GM19240 (cell line): ENCODE measurements around the gene CFAP210.

ENCODE experiments used
- DNase-seq: peaks from one replicate; pipeline ENCODE4 v3.0.0; 2011; ENCODE audit warnings: low spot score; ENCODE audit not compliant: insufficient read length

Gene CFAP210

DNA sequence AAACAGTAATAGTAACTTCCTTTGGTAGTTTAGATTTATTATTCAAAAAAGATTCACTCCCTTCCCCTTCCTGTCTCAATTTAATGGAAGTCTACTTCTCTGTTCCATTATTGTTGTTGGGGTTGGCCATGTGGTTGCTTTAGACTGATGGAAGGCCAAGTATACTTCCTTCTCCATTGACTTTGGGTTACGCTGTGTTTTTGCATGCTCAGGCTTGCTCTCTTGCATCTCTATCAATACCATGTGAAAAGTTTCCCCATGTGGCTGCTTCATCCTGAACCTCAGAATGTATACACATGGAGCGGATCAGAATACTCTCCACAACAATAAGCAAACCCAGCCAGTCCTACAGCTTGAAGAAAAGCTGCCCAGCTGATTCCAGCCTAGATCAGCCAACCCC is 20.3 kb downstream of the CFAP210 start:
- no peak for DNase-seq

- no peak for DNase-seq
These were observed 21.1 kb downstream of the CFAP210 start for GRCh38 chr2:169673106-169673505.

GRCh38 chr2:169672406-169672805 is 21.8 kb downstream of the CFAP210 start:
- DNase-seq, result no peak

GRCh38 chr2:169670937-169671336 is 23.3 kb downstream of the CFAP210 start:
- no peak for DNase-seq

DNA sequence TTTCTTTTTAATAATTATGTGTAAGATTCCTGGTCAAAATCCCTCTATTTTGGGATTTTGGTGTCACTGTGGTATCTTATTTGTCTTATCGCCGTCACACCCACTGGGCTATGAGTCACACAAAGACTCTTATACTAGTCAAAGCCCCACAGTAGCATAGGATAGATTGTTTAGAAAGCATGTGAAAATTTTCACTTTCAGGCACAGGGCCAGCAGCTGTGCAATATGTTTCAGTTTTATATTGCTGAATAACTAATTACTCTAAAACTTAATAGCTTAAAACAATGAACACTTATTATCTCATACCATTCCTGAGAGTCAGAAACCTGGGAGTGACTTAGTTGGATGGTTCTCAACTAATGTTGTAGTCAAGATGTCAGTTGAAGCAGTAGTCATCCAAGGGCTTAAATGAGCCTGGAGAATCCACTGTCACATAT is 24.0 kb downstream of the CFAP210 start:
- DNase-seq, result no peak

GRCh38 chr2:169667583-169667982 is 26.6 kb downstream of the CFAP210 start:
- DNase-seq, result no peak

- no peak for DNase-seq
These were observed 29.0 kb downstream of the CFAP210 start for GRCh38 chr2:169664978-169665930.

DNA sequence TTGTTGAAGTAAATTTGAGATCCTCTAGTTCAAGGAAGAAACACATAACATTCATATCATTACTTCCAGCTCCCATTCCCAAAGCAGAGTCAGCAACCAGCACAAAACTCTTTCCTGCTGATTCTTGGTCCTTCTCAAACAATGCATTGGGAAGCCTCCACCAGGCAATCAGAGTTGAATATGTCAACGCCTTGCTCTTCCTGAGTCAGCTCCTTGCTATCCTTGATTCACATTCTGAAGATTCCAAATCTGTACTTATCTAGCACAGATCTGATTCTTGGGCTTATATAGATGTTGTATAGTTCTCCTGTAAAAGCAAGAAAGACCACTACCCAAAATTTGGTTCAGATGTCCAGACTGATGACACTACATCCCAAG is 29.6 kb downstream of the CFAP210 start:
- no peak for DNase-seq

GRCh38 chr2:169663247-169663646 is 31.0 kb downstream of the CFAP210 start:
- DNase-seq, result no peak

DNA sequence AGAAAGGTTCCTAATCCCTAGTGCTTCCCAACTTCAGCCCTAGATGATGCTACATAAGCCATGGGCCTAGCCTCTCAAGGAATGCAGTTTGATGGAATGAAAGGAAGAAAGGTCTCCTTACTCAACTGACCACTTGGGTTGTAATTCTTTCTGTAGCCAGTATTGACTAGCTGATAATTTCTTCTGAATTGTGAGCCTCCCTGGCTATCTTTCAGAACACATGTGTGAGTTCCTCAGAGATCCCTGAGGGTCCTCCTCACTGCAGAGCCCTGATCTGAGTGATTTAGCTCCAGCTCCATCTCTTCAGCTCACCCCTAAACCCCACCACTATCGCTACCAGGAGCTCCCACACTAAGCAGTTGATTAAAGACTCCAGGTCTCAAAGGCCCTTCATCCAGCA is 31.5 kb downstream of the CFAP210 start:
- no peak for DNase-seq

- DNase-seq, result no peak
These were observed 32.9 kb downstream of the CFAP210 start for GRCh38 chr2:169661265-169661664.

DNA sequence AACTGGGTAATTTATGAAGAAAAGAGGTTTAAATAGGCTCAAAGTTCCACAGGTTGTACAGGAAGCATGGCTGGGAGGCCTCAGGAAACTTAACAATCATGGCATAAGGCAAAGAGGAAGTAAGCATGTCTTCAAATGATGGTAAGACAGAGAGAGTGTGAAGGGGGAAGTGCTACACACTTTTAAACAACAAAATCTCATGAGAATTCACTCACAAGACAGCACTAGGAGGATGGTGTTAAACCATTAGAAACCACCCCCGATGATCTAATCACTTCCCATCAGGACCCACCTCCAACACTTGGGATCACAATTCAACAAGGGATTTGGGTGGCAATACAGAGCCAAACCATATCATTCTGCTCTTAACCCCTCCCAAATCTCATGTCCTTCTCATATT is 34.9 kb downstream of the CFAP210 start:
- DNase-seq, result no peak

GRCh38 chr2:169658877-169659276 is 35.3 kb downstream of the CFAP210 start:
- DNase-seq, result no peak

DNA sequence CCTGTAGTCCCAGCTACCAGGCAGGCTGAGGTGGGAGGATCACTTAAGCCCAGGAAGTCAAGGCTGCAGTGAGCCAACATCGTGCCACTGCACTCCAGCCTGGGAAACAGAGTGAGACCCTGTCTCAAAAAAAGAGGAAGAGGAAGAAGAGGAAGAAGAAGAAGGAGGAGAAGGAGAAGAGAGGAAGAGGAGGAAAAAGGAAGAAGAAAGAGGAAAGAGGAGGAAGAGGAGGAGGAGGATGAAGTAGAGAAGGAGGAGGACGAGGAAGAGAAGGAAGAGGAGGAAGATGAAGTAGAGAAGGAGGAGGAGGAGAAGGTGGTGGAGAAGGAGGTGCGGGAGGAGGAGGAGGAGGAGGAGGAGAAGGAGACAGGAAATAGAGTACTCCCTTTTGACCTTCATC is 38.0 kb downstream of the CFAP210 start:
- DNase-seq, result no peak

DNA sequence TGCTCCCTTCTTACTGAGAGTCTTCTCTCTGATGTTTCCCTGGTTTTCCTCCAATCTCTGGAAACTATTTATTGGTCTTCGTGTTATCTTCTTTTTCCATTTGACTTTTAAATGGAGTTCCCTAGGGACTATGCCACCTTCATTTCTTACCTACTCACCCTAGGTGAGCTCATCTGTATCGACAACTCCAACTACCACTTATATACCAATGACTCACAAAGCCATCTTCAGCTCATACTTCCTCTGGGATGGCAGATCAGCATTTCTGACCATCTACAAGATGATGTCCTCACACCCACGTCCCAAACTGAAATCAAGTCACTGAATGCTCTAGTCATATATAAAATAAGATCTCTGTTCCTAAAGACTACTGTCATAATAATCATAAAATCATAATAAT is 40.6 kb downstream of the CFAP210 start:
- no peak for DNase-seq

- no peak for DNase-seq
These were observed 44.9 kb downstream of the CFAP210 start for GRCh38 chr2:169649278-169649677.

- DNase-seq, result no peak
These were observed 46.7 kb downstream of the CFAP210 start for GRCh38 chr2:169647496-169647895.

- no peak for DNase-seq
These were observed 50.0 kb downstream of the CFAP210 start for GRCh38 chr2:169644173-169644572.

DNA sequence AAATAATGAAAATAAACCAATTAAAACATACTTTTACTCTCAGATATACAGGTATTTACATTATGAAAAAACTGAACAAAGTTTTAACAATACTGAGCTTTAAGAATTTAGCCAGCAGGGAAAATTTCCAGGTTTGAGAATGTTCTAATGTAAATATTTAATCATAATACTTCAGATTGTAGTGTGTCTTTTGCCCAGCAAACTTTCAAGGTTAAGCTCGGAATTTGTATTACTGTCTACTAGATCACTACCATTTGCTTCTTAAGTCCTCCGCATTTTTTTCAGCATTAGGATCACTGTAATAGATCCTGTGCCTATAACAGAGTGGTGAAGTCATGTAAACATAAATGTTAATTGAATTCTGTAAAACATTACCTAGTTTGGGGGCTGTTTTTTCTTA is 52.7 kb downstream of the CFAP210 start:
- DNase-seq, result no peak

DNA sequence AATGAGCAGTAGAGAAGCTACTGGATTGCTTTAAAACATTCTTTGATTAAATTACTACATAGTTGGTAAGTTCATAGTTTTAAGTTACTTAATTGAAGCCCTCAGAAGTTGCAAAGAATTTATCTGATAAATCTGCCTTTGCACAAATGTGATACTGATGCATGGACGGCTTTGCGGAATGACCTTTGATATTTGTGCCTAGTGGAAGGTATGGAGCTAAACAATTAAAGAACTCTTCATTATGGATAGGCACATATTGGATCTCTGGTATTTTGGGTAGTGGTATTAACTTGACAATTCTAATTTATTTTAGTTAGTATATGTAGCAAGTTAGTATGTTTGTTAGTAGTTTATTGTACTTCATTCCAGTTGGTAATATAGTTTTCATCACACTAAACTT is 54.1 kb downstream of the CFAP210 start:
- no peak for DNase-seq

DNA sequence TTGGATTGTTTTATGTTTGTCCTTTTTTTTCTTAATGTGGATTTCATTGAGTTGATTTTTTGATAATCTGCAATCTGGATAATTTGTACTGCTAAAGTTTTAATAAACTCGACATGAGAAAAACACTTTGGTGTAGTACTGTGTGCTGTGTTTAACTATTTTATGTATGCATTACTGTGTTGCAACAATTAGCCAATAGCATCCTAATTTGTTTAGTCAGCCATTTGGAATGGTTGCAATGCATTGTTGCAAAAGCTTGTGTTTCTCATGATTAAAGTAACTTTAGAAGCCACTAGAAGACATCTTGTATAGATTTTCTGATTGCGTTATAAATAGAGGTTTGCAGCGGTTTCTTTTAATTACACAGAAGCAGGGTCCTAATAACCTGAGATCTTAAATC is 56.6 kb downstream of the CFAP210 start:
- no peak for DNase-seq

DNA sequence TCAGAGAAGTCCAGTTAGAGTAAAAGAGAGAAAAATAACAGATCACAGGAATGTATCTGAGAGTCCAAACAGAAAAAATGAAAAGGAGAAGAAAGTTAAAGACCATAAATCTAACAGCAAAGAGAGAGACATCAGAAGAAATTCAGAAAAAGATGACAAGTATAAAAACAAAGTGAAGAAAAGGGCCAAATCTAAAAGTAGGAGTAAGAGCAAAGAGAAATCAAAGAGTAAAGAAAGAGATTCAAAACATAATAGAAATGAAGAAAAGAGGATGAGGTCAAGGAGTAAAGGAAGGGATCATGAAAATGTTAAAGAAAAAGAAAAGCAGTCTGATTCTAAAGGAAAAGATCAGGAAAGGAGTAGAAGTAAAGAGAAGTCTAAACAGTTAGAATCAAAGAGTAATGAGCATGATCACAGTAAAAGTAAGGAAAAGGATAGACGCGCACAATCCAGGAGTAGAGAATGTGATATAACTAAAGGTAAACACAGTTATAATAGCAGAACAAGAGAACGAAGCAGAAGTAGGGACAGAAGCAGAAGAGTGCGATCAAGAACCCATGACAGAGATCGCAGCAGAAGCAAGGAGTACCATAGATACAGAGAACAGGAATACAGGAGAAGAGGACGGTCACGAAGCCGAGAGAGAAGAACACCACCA is 57.6 kb downstream of the CFAP210 start:
- DNase-seq, result no peak

GRCh38 chr2:169625781-169626180 is 68.4 kb downstream of the CFAP210 start:
- DNase-seq, result no peak
